SIG-M5 treated with dmso at 0.1 percent for 504 hours (cell line): Measurements from ENCODE around the gene NELFB.

Source experiments
- DNase-seq: peaks from one replicate; lab custom pipeline; 2025; ENCODE audit not compliant: unreplicated experiment; lab: John Stamatoyannopoulos, UW

The NELFB gene

DNA sequence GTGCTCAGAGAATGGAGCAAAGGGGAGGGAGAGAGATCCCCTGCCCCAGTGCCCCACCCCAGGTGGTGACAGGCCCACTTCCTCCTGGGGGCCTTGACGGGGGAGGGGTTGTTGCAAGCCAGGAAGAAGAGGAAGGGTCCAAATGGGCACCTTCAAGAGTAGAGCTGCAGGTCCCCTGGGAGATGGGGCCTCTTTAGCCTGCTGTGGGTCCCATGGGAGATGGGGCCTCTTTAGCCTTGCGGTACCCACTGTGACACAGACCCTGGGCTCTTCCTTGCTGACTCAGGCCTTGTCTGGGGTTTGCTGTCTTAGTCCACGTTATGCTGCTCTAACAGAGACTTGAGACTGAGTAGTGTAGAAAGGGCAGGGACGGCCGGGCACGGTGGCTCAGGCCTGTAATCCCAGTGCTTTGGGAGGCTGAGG is 12.8 kb downstream of the NELFB start:
- DNase-seq, result no peak

DNA sequence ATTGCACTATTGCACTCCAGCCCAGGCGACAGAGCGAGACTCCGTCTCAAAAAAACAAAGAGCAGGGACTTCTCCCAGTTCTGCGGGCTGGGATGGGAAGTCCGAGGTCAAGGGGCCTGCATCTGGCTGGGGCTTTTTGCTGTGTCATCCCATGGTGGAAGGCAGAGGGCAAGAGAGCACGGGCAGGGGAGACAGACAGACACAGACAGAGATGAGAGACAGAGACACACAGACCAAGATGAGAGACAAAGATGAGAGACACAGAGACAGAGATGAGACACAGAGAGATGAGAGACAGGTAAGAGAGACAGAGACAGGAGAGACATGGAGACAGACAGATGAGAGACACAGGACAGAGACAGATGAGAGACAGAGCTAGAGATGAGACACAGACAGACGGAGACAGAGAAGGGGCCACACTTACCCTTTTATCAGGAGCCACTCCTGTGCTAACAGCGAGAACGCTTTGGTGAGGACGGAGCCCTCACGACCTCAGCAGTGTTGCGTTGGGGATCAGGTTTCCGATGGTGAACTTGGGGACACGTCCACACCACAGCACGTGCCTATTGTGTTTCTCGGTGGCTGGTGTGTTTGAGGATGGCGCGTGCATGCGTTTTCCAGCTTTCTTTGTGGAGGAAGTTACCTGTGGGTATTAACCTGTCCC is 13.5 kb downstream of the NELFB start:
- no peak for DNase-seq

DNA sequence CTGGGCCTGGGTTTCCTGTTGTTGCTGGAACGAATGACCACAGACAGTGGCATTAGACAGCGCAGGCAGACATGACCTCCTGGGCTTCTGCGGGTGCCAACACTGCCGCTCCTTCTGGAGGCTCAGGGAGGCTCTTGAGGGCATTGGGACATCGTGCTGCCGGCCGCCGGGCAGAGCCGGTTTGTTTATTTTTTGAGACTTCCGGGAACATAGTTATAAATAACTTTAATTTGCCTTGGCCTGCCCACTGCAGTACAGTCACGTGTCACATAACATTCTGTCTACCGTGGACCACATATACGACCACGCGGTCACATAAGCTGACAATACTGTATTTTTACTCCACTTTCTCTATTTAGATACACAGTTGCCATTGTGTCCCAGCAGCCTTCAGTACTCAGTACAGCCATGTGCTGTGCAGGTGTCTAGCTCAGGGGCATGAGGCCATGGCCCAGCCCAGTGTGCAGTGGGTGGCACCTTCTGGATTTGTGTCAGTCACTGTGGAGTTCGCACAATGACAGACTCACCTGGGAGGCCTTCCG is 14.2 kb downstream of the NELFB start:
- DNase-seq, result no peak

DNA sequence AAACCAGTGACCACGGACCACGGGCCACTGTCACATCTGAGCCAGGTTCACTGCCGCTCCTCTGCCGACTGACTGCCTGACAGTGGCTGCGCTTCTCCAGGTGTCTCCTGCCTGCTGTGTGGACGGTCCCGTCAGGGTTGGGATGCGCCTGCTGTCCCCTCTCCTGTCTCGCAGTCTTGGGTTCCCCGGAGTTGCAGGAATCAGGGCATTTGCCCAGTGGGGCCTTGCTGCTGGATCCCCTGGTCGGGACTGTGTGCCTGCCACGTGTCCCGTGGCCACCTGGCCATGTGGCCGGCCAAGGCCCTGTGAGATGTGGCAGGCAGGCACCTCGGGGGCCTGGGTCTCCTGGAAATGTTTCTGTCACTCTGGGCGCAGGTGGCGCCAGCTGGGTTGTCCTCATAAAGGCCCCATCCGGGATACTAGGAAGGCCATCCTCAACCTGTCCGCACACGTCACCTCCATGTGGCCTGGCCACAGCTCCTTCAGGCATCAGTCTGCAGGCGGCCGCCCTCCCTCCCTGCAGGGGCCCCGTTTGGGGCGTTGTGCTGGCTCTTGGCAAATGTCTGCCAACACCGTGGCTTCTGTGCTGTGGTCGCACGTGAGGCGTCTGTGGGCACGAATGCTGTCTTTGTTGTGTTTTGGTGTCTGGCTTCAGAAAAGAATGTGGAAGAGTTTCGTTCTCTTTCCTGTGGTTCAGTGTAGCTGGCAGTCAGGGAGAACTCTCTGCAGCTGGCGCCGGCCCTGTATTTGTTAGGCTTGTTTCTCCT is 16.0 kb downstream of the NELFB start:
- DNase-seq, result no peak

DNA sequence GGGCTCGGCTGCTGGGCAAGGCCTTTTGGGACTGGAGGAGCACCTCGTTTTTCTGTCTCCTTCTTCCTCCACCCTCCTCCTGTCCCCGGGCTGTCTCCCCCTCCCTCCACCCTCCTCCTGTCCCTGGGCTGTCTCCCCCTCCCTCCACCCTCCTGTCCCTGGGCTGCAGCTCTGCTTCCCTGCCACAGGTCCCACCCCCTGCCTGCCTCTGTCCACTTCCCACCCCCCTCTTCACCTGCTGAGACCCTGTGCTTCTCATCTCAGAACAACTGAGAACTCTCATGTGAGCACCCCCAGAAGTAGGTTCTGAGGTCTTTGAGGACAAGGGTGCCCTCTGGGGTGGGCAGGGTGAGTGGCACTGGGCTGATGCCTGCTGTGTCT is 16.6 kb downstream of the NELFB start:
- DNase-seq, result no peak

DNA sequence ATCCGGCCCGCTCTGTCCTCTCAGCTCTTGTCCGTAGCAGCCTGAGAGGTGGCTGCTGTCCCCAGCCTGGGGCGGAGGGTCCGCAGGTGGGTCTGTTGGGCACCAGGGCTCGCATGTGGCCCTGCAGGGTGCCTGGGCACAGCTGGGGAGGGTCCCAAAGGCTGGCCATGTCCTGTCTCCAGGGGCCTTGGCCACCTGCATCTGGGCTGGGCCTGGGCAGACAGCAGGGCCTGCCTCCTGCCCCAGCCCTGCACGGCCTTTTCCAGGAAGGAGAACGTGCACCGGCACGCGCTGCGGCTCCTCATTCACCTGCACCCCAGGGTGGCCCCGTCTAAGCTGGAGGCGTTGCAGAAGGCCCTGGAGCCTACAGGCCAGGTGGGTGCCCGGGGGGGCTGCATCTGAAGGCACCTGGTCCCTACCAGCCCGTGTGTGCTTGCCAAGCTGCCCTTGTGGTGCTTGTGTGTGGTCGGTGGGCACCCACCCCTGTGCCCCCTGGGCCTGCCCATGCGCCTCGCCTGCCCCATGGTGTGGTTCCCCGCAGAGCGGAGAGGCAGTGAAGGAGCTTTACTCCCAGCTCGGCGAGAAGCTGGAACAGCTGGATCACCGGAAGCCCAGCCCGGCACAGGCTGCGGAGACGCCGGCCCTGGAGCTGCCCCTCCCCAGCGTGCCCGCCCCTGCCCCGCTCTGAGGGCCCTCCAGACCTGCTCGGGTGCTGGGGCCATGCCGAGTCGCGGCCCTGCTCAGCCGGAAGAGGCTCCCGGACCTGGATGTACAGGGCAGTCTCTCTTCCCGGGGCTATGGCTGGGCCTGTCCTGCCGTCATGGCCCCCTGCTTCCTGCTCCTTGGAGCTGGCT is 17.3 kb downstream of the NELFB start:
- no peak for DNase-seq

DNA sequence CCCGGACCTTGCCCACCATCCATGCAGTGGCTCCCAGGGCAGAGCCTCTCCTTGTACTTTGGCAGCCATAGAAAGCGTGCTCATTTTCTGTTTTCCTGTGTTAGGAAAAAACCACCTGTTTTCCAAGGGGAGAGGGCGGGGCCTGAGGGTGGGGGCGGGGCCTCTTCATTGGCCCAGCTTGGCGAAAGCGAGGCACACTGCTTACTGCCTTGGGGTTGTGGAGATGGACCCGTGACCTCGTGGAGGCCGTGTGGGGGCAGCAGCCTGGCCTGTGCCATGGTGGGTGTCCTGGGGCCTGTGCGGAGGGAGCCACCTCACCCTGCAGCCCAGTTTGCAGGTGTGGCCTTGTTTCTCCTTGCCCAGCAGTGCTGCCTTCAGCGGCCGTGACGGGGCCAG is 18.0 kb downstream of the NELFB start:
- no peak for DNase-seq

DNA sequence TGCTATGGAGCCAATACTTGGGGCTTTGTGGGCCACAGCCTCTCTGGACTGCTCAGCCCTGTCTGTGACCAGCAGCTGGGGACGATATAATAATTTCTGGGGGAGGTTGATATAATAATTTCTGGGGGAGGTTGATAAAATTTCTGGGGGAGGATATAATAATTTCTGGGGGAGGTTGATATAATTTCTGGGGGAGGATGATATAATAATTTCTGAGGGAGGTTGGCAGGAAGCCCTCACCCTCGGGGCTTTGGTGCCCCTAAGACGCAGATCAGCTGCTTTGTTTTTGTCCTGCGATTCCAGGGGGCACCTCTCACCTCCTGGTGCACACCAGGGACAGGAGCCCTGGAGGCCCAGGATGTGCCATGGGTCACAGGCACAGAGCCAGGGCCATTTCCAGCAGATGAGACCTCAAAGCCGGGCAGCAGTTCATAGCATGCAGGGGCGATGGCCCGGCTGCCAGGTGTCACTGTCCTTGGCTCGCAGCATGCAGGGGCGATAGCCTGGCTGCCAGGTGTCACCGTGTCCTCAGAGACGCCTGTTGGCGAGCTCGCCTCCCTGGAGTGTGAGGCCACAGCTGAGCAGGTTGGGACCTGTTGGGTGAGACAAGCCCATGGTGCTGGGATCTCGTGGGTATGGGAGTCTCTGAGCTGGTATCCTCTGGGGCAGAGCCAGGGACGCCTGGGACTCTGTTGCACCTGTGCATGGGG is 18.6 kb downstream of the NELFB start:
- no peak for DNase-seq

DNA sequence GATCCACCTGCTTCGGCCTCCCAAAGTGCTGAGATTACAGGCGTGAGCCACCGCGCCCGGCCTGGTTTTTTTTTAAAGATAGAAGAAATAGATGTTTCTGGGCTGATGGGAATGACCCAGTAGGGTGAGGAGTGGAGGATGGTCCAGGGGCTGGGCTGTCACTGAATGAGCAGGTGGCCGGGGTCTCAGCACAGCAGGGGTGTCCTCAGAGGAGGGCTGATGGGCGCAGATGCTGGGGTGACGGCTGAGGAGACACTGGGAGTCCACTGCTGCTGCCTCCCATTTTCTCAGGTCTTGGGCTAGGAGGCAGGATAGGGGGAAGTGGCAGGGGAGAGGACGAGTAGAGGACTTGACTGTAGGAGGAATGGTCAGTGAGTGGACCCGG is 20.1 kb downstream of the NELFB start:
- DNase-seq, result no peak

DNA sequence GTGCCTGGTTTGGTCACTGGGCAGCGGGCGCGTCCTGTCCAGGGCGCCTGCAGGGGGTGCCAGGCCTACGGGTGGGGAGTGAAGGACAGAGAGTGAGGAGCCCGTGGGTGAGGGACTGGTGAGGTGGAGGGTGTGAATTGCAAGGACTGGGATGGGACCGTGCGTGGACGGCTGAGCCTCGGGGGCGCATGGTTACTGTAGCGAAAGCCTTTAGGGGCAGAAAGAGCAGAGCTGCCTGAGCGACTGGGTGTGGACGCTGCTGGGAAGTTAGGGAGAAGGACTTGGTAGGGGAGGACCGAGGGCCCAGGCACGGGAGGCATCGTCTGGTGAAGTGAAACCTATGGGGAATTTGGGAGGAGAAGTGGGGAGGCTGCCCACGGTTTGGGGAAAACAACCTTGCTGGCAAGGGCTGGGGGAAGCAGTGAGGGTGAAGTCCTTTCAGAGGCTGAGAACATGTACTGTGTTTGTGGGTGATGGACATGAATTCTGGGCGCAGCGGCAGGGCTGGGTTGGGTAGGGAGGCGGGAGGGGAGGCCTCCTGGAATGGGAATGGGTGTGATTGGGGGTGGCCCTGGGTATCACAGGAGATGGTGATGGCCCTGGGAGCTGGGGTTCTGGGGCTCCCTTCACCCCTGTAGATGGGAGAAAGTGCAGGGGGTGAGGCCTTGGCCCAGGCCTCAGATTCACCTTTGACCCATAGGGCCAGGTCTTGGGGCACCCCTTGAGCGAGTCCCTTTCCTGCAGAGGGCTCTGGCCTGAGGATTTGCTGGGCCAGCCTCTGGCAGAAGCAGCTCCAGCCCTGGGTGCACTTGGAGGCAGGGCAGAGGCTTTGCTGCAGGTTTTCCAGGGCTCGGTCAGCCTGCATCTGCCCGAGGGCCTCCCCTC is 20.7 kb downstream of the NELFB start:
- DNase-seq, result no peak

DNA sequence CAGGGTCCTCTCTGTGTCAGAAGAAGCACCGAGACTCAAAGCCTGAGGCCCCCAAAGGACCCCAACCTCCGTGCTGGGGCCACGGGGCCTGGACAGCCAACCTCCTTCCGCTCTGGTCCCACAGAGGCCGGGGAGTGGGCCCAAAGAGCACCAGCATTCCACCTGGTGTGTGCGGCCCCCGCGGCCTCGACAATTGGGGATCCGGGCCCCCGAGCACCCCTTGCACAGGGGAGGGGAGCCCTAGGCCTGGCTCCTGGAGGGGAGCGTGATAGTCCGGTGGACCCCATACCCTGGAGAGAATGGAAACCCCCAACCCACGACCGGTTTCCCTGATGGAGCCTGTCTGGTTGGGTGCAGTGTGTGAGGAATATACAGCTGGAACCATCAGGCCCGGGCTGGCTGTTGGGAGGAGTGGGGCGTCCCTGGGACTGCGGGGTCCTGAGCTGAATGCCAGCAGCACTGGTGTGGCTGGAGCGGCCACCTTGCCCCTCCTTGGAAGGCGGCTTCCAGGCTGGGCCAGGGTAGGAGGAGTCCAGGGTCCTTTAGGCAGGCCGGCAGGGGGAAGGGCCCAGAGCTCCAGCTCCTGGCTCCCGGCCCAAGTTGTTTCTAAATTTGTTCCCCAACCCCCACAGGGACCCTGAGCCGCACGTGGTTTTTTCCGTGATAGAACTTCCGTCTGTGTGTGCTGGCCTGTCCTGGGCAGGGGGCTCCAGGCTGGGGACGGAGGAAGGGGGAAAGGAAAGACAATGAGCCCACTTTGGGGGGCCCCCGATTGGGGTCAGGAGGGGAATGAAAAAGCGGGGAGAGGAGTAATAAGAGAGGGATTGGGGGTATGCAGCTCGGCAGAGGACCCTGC is 21.6 kb downstream of the NELFB start:
- no peak for DNase-seq

DNA sequence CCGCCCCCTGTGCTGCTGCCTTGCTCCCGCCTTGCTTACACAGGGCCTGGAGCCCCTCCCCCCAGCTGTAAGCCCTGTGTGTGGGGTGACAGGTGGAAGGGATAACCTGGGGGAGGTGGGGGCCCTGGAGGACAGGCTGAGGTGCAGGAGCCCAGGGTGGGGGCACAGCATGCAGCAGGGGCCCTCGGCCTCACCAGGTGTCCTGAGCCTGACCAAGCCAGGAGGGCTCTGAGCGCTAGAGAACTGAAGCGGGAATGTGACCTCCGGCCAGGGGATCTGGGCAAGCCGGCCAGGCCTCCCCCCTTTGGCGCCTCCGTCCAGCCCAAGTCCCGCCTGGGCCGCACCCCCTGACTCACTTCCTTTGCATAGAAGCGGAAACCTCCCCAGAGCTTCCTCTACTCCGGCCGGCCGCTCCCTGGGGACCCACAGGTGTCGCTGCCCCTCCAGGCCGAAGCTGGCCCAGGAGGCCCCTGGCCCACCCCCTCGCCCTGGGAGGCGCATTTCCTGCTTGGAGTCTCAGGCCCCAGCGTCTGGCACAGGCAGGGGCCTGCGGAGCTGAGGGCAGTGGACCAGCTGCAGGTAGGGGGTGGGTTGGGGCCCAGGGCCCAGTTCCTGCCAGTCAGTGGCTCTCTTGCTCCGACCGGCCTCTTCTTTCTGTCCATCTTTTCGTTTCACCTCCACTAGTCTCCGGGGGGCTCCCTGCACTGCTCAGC is 22.4 kb downstream of the NELFB start, which contains the start of gene TOR4A:
TSS of gene TOR4A (plus strand) at position 398 of the 713 bp plus-strand sequence. CDS start 964 bp downstream, outside the sequence.
- DNase-seq, result no peak

DNA sequence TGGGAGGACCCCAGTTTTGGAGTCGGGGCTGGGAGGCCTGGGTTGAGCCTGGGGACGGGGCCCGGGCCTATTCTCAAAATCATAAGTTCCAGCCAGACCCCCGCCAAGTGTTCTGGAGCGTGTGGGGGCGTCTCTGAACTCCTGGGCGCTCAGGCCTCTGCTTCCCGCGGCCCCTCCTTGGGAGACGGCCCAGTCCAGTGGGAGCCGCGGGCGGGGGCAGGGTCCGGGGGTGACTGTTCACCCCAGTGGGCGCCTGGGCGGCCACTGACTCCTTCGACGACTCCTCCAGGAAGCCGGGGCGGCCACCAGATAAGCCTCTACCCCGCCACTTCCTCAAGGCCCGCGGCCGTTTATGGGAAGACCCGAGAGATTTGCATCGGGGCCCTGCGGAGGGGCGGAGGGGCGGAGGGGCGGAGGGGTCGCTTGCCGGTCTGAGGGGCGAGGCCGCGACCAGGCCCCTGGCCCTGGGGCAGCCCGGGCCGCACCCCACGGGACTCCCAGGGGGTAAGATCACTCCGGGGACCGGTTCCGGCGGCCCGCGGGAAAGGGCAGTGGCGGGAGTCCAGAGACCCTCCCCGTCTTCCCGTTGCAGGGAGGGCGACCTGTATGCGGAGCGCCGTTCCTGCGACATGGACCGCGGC is 23.1 kb downstream of the NELFB start:
- no peak for DNase-seq

DNA sequence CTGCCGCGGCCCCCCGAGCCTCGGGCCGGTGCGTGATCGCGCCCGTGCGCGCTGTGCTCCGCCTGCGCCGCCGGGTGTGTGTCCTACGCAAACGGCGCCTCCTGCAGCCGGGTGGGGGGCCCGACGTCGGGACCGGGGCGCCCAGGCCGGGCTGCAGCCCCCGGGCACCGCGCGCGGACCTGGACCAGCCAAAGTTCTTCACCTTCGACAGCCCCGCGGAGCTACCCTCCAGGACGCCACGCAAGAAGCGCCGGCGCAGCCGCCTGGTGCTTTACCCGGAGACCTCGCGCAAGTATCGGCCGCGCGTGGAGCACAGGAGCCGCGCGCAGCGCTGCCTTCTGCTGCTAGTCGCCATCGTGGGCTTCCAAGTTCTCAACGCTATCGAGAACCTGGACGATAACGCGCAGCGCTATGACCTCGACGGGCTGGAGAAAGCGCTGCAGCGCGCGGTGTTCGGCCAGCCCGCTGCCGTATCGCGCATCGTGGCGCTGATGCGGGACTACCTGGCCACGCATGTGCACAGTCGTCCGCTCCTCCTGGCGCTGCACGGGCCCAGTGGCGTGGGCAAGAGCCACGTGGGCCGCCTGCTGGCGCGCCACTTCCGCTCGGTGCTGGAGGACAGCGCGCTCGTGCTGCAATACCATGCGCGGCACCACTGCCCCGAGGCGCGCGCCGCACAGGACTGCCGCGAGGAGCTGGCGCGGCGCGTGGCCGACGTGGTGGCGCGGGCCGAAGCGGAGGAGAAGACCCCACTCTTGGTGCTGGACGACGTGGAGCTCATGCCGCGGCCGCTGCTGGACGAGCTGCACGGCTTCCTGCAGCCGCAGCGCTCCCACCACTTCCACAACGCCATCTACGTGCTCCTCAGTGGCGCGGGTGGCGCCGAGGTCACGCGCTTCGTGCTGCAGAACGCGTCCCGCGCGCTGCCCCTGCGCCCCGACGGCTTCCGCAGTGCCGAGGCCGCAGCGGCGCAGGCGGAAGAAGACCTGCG is 23.9 kb downstream of the NELFB start:
- no peak for DNase-seq

DNA sequence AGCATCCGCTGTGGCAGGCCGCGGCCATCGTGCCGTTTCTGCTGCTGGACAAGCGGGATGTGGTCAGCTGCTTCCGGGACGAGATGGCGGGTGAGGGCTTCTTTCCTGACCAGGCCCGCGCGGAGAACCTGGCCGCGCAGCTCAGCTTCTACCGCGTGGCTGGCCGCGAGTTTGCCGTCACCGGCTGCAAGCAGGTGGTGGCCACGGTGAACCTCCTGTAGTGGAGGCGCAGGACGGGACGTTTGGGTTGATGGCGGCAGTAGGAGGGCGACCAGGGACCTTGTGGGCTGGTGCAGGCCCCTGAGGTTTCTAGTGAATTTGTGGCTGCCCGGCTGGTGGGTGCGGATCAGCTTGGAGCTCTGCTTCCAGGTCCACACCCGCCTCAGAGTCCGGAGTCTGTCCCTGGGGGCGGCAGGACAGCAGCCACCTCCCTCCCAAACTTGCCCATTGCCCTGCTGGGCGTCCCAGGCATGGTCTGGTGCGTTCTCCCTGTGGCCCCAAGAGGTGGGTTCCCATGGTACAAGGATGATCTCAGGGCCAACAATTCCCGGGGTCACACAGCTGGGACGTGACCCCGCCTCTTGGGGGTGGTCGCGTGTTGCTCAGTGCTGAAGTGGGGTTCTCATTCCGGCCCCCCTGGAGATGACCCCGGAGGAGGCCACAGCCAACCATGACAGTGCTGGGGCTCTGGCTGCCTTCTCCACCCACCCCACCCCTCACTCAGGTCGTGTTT is 24.8 kb downstream of the NELFB start:
- no peak for DNase-seq
